GM12865 (cell line): Measurements from ENCODE around the gene RELN.

Experiments used
- DNase-seq: peaks from one replicate; pipeline ENCODE4 v3.0.0; 2010; ENCODE audit warnings: low read depth
- H3K4me3 ChIP-seq: 2 replicates; pipeline ENCODE4 v1.5.1; 2011; ENCODE audit warnings: mild to moderate bottlenecking, low read depth, low read length, control low read depth
- CTCF ChIP-seq: IDR thresholded peaks from 2 replicates; pipeline ENCODE4 v1.5.1; 2011; ENCODE audit warnings: low read length, control low read depth, low read depth, inconsistent platforms; ENCODE audit not compliant: insufficient read depth; ENCODE audit errors: missing control alignments

Gene RELN

GRCh38 chr7:103762065-103762760 lies 227.2 kb downstream of the RELN start:
- no peak overlapping the region for H3K4me3 ChIP-seq
- TF ChIP-seq CTCF, result no peak
- no peak for DNase-seq

- no peak overlapping the region for H3K4me3 ChIP-seq
- DNase-seq, result no peak
- TF ChIP-seq CTCF, result no peak
Measured at GRCh38 chr7:103752995-103753394, 236.5 kb downstream of the RELN start.

GRCh38 chr7:103751311-103751880 lies 238.1 kb downstream of the RELN start:
- no peak overlapping the region for H3K4me3 ChIP-seq
- DNase-seq, result no peak
- TF ChIP-seq CTCF, result no peak

- TF ChIP-seq CTCF, result no peak
- H3K4me3 ChIP-seq, result no peak overlapping the region
- DNase-seq, result no peak
Measured at GRCh38 chr7:103748680-103749079, 240.8 kb downstream of the RELN start.

- TF ChIP-seq CTCF, result no peak
- no peak for DNase-seq
- no peak overlapping the region for H3K4me3 ChIP-seq
Measured at GRCh38 chr7:103735377-103735776, 254.1 kb downstream of the RELN start.

- DNase-seq, result no peak
- TF ChIP-seq CTCF, result no peak
- H3K4me3 ChIP-seq, result no peak overlapping the region
Measured at GRCh38 chr7:103731169-103731568, 258.3 kb downstream of the RELN start.

GRCh38 chr7:103729026-103729425 lies 260.4 kb downstream of the RELN start:
- no peak for DNase-seq
- no peak for TF ChIP-seq CTCF
- H3K4me3 ChIP-seq, result no peak overlapping the region
